Glutamatergic neuron (in vitro differentiated cells): ENCODE data around the gene PTPRH. TPM values are rescaled to one million over a fixed set of nuclear protein-coding genes. Genes with fewer than 3 reads are reported as not detected.

ENCODE experiments used
- DNase-seq: peaks from one replicate; pipeline ENCODE4 v3.0.0; 2022
- H3K27ac Mint-ChIP-seq: one replicate; pipeline ENCODE4 v1.8.0; 2020; ENCODE audit warnings: mild to moderate bottlenecking, mixed read lengths, inconsistent platforms; ENCODE audit not compliant: unreplicated experiment
- H3K27me3 Mint-ChIP-seq: one replicate; pipeline ENCODE4 v1.8.0; 2020; ENCODE audit warnings: mild to moderate bottlenecking, moderate library complexity, mixed read lengths, inconsistent platforms; ENCODE audit not compliant: unreplicated experiment
- H3K36me3 Mint-ChIP-seq: one replicate; pipeline ENCODE4 v1.8.0; 2020; ENCODE audit warnings: mild to moderate bottlenecking, mixed read lengths, inconsistent platforms; ENCODE audit not compliant: unreplicated experiment
- H3K4me1 Mint-ChIP-seq: one replicate; pipeline ENCODE4 v1.8.0; 2020; ENCODE audit warnings: mild to moderate bottlenecking, low read depth, mixed read lengths, inconsistent platforms; ENCODE audit not compliant: unreplicated experiment
- H3K4me3 Mint-ChIP-seq: one replicate; pipeline ENCODE4 v1.8.0; 2020; ENCODE audit warnings: mild to moderate bottlenecking, mixed read lengths, inconsistent platforms; ENCODE audit not compliant: unreplicated experiment
- H3K9me3 Mint-ChIP-seq: one replicate; pipeline ENCODE4 v1.8.0; 2020; ENCODE audit warnings: mild to moderate bottlenecking, moderate library complexity, mixed read lengths, inconsistent platforms; ENCODE audit not compliant: unreplicated experiment
- total RNA-seq: library from RNA; stranded (reverse); fragmentation: NEBNext Ultra II Directional; extraction: Animal tissue kit (Norgen Biotek cat#: 25700); gene quantifications from one replicate; pipeline ENCODE4 v1.2.1, GENCODE V29; 2021; ENCODE audit not compliant: unreplicated experiment
- TF ChIP-seq, protein P1 (sequence below): fragments of 200-600 bp; sonication (generic); IDR thresholded peaks from one replicate; pipeline ENCODE4 v1.5.0; 2021; ENCODE audit not compliant: partially characterized antibody, unreplicated experiment

PTPRH gene
- total RNA-seq, 1 donor from 2014 or later, result 7.4 TPM

DNA sequence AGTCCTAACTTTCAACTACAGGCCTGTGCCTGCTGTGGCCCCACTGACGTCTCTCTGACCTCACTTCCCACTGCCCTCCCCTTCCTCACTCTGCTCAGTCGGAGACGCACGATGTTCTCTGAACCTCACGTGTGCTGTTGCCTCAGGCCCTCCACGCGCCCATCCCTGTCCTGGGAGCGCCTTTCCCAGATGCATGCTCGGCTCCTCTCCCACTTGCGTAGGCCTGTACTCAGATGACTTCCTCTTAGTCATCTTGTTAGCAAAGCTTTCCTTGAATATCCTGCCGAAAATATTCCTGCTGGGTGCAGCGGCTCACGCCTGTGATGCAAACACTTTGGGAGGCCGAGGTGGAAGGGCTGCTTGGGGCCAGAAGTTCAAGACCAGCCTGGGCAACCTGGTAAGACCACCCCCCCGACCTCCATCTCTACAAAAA lies 19.9 kb downstream of the PTPRH start:
- Mint-ChIP-seq H3K27me3 (peaks cover 4% of the 10 kb centered on the region), H3K9me3 (peaks cover 2% of the 10 kb centered on the region), H3K4me3 (peak overlapping the region; percentile 52), H3K36me3 (no peaks in the 10 kb centered on the region), H3K27ac (no peak overlapping the region), H3K4me1 (no peaks in the 10 kb centered on the region)
- DNase-seq, result no peak
- TF ChIP-seq, protein P1, sequence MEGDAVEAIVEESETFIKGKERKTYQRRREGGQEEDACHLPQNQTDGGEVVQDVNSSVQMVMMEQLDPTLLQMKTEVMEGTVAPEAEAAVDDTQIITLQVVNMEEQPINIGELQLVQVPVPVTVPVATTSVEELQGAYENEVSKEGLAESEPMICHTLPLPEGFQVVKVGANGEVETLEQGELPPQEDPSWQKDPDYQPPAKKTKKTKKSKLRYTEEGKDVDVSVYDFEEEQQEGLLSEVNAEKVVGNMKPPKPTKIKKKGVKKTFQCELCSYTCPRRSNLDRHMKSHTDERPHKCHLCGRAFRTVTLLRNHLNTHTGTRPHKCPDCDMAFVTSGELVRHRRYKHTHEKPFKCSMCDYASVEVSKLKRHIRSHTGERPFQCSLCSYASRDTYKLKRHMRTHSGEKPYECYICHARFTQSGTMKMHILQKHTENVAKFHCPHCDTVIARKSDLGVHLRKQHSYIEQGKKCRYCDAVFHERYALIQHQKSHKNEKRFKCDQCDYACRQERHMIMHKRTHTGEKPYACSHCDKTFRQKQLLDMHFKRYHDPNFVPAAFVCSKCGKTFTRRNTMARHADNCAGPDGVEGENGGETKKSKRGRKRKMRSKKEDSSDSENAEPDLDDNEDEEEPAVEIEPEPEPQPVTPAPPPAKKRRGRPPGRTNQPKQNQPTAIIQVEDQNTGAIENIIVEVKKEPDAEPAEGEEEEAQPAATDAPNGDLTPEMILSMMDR, result no peak

DNA sequence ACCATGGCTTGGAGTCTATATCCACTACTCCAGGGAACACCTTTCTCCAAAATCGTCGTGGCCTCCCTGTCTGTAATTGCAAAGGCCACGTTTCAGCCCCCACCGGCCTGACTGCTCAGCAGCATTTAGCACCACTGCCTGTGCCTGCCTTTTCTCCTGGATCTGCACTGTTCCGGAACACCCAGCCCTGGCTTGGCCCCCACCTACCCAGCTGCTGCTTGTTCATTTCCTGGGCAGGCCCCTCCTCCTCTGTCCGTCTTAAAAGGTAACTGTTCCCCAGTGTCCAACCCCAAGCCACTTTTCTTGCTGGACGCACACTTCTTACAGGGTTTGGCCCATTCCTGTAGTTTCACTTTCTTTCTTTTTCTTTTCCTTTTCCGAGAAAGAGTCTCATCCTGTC lies 20.7 kb downstream of the PTPRH start:
- peaks cover 2% of the 10 kb centered on the region for H3K9me3 Mint-ChIP-seq
- H3K4me1 Mint-ChIP-seq, result no peaks in the 10 kb centered on the region
- TF ChIP-seq, protein P1, result no peak
- H3K4me3 Mint-ChIP-seq, result no peak overlapping the region
- H3K27me3 Mint-ChIP-seq, result peaks cover 4% of the 10 kb centered on the region
- H3K36me3 Mint-ChIP-seq, result no peaks in the 10 kb centered on the region
- DNase-seq, result no peak
- H3K27ac Mint-ChIP-seq, result no peak overlapping the region

DNA sequence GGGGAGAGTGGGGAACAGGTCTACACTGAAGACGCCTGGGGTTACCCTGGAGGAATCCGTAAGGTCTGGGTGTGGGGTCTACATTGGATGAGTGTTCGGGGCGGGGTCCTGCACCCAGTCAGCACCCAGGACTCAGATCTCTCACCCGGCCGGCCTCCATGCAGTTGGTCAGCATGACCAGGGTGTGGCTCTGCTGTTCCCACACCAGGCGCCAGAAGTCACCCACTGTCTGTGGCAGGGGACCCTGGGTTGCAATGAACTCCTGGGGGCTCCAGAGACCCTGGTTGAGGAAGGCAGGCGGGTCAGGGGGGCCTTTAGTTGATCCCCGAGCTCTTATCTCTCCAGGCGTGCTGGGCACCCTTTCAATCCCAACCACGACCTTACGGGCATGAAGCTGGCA lies 23.2 kb downstream of the PTPRH start:
- DNase-seq, result no peak
- H3K27ac Mint-ChIP-seq, result no peak overlapping the region
- TF ChIP-seq, protein P1, result no peak
- no peaks in the 10 kb centered on the region for H3K4me1 Mint-ChIP-seq
- H3K27me3 Mint-ChIP-seq, result peaks cover 10% of the 10 kb centered on the region
- H3K4me3 Mint-ChIP-seq, result no peak overlapping the region
- no peaks in the 10 kb centered on the region for H3K36me3 Mint-ChIP-seq
- peaks cover 2% of the 10 kb centered on the region for H3K9me3 Mint-ChIP-seq

DNA sequence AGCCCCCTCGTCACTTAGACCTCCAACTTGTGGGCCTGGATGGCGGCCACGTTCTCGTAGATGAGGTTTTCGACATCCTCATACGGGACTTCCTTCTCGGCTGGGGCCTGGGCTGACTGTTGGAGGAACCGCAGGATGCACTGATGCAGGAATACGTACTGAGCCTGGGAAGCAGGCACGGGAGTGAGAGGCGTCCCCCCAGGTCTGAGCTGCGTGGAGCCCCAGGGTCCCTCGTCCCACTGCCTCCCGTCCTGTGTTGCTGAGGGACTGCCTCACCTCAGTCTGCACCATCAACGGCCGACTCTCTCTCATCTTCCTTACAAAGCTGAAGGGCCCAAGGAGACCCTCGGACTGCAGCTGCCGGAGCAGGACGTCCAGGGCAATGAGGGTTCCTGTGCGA lies 27.6 kb downstream of the PTPRH start:
- H3K4me1 Mint-ChIP-seq, result peaks cover 4% of the 10 kb centered on the region
- TF ChIP-seq, protein P1, result no peak
- peaks cover 17% of the 10 kb centered on the region for H3K27me3 Mint-ChIP-seq
- no peak overlapping the region for H3K4me3 Mint-ChIP-seq
- H3K9me3 Mint-ChIP-seq, result peaks cover 9% of the 10 kb centered on the region
- H3K27ac Mint-ChIP-seq, result no peak overlapping the region
- no peak for DNase-seq
- H3K36me3 Mint-ChIP-seq, result peaks cover 5% of the 10 kb centered on the region

DNA sequence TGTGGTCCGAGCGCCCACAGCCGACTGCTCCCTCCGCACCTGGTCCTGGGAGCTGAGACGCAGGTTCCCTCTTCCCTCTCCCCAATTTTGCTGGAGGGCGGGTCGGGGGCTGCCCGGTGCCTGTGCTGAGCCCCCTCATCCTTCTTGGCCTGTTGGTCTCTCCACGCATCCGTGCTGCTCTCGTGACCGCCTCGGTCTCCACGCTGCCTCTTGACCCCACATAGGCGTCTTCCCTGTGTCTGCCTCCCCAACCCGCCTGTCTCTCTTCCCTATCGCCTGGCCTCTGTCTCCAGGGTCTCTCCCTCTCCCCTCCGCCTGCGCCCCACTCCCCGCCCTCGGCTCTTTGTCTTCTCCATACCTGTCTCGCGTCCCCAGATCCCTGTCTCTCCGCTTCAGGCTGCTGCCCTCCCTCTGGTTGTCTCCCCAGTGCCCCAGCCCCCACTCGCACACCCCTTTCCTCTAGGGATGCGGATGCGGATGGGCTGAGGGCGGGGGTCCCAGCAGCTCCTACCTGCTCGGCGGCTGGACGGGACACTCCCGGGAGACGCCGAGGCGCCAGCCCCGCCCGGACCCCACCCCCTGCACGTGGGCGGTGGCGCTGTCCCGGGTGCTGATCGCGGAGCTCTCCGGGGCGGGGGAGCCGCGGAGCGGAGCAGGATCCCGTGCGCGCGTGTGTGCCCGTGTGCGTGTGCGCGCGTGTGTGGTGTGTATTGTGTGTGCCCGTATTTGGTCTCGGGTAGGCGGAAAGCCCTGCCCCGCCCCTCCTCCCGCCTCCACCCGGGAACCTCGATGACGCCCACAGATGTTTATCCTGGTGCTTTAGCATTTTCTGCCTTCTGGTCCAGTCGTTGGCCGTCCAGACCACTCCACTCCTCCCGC lies 29.5 kb downstream of the PTPRH start, which contains the start of gene SYT5:
SYT5 (minus strand) TSS at position 684 of the 879 bp plus-strand sequence. CDS start 1,248 bp downstream, outside the sequence.
- Mint-ChIP-seq H3K4me3 (peak within 1 kb of the TSS; percentile 97), H3K4me1 (peaks cover 4% of the 10 kb centered on the region), H3K27ac (peak within 1 kb of the TSS; percentile 82), H3K27me3 (peaks cover 19% of the 10 kb centered on the region), H3K9me3 (peaks cover 11% of the 10 kb centered on the region), H3K36me3 (peaks cover 5% of the 10 kb centered on the region)
- DNase-seq, result peak; percentile 56
- TF ChIP-seq, protein P1, result no peak
